Measurements from ENCODE around the gene PGK2.
"Not testable (repeated sequence)": the region's sequence is repeated elsewhere in the genome, so short reads cannot be mapped to it uniquely, and the experiment has no call there.

Gene PGK2

DNA sequence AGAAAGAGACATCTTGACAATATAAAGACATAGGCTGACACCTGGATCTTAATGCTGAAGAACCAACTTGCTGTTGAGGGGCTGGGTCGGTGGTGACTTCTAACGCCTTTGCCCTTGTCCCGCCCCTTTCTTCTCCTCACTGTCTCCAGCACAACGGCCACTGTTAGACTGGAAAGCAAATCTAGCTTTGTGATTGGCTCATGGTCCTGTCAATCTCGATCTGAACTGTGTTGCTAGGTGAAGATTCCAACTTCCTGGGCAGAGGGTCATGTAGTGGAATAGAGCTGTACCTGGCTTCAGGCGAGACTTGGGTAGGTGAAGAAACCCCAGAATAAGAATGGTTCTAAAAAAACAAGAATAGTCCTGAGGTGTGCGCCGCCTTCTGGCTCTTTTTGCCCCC lies at the start of gene PGK2:
PGK2 (minus strand) TSS at position 110 of the 400 bp plus-strand sequence; CDS start at position 12, 98 bp downstream.
- no peak for DNase-seq (ENCODE audit: low read depth in 2 of 2)

- no peak for DNase-seq (ENCODE audit: low read depth in 2 of 2)
Measured at GRCh38 chr6:49835140-49835539, 48.1 kb upstream of the PGK2 start.

DNA sequence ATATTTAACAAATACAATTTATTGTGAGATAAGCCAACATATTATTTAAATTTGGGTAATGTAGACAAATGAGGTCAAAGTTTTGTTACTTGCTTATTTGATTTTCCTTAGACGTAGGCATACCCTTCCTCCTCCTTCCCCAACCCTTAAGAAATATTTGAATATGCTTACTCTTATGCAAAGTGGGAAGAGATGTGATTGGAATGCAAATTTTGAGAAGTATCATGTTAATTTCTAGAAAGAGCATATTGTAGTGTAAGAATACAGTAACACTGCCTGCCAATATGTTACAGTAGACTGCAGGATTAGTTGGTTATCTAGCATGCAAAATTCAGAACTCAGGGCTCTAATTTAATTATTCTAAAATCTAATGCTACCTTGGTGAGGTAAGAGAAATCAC lies 46.3 kb upstream of the PGK2 start:
- DNase-seq (ENCODE audit: low read depth in 2 of 2), result no peak

DNA sequence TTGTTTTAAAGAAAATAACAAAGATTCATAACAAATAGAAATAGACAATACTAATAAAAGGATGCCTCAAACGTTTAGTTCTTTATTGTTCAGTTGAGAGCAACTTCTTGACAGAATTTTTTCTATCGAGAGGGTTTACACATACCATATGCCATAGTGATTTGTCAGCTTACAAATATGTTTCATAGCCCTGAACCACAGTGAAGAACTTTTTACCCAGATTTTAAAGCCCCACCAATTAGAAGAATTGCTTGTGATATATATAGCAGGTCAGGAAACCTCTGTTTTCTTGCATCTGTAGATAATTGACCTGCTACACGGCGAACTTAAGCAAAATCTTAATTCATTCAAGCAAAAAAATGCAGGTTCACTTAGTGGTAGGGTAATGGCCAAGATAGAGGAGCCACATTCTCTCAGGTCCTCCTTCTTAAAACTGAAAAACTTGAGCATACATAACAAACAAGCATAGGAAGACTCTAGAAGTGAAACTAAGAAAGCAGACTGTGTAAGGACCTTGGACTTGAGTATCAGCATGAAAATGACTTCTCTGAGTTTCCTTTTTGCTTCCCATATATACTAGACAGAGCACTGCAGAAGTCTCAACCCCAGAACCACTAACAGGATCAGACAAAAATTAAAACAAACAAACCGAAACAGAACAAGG lies 39.8 kb upstream of the PGK2 start:
- DNase-seq (ENCODE audit: low read depth in 2 of 2), result no peak

DNA sequence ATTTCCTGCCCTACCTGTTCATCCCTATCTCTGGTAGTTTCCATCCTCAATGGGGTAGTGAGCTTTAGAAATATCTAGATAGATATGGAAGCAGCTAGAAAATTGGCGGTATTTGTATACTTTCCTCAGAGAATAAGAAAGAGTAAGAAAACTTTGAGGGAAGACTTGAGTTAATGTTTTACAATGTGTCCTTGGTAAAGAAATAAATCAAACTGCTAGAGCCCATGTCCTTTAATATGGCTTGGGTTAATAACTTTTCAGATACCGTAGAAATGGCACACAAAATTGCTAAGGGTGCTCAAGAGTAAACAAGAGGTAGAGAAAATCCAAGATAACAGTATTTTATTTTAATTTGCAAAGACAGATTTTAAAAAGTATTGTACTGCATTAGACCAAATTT lies 28.1 kb upstream of the PGK2 start:
- no peak for DNase-seq (ENCODE audit: low read depth in 2 of 2)

DNA sequence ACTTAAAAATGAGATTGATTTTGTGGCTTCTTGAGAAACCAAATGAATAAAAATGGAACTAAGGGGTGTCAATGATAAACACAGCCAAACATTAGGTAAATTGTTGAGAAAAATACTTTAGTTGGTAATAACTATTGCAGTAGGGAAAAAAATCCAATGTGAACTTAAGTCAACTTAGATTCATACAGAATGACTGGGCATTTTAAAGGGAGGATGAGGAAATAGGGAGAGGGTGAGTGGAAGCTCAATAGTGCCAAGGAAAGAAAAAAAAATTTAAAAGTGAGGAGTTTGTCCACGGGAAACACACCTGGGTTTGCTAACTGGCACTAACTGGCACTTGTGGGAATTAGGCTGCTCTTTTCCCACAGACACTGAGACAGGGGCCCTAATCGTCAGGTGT lies 26.2 kb upstream of the PGK2 start:
- no peak for DNase-seq (ENCODE audit: low read depth in 2 of 2)

DNA sequence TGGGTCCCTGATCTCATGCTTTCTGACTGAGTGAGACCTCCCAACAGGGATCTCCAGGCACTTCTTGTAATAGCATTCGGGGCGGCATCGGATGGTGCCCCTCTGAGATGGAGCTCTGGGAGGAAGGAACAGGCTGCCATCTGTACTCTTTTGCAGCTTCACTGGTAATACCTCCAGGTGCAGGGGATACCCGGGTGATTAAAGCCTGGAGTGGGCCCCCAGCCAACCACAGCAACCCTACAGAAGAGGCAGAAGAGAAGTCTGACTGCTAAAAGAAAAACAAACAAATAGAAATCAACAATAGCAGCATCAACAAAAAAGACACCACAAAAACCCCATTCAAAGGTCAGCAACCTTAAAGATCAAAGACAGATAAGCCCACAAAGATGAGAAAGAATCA lies 19.1 kb upstream of the PGK2 start:
- no peak for DNase-seq (ENCODE audit: low read depth in 2 of 2)

GRCh38 chr6:49805246-49805645 lies 18.2 kb upstream of the PGK2 start:
- DNase-seq (ENCODE audit: low read depth in 2 of 2), result no peak

GRCh38 chr6:49801525-49801924 lies 14.4 kb upstream of the PGK2 start:
- DNase-seq (ENCODE audit: low read depth in 2 of 2), result no peak

- no peak for DNase-seq (ENCODE audit: low read depth in 2 of 2)
Measured at GRCh38 chr6:49799090-49799489, 12.0 kb upstream of the PGK2 start.

DNA sequence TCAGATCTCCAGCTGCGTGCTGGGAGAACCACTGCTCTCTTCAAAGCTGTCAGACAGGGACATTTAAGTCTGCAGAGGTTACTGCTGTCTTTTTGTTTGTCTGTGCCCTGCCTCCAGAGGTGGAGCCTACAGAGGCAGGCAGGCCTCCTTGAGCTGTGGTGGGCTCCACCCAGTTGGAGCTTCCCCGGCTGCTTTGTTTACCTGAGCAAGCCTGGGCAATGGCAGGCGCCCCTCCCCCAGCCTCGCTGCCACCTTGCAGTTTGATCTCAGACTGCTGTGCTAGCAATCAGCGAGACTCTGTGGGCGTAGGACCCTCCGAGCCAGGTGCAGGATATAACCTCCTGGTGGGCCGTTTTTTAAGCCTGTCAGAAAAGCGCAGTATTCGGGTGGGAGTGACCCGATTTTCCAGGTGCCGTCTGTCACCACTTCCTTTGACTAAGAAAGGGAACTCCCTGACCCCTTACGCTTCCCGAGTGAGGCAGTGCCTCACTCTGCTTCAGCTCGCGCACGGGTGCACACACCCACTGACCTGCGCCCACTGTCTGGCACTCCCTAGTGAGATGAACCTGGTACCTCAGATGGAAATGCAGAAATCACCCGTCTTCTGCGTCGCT lies 9.9 kb upstream of the PGK2 start:
- not testable (repeated sequence) for DNase-seq (ENCODE audit: low read depth in 2 of 2)

- DNase-seq (ENCODE audit: low read depth in 2 of 2), result no peak
Measured at GRCh38 chr6:49790341-49790740, 3.3 kb upstream of the PGK2 start.

DNA sequence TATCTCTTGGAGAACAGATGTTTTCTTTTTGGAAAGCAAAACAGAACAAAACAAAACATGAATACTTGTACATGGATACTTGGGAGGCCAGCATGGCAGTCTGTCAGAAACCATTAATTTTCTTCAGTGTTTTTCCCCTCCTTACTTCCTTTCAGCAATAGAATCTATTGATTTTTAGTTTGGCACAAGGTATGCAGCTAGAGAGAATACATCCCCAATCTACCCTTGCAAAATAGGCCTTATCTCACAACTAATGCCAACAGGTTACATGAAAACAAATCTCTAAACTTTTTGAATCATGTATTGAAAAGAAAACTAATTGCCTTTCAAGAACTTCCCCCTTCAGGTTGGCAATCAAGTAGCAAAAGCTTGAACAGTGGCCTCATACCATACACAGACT lies 2.8 kb downstream of the PGK2 start:
- DNase-seq (ENCODE audit: low read depth in 2 of 2), result no peak

GRCh38 chr6:49782725-49783124 lies 4.4 kb downstream of the PGK2 start:
- DNase-seq (ENCODE audit: low read depth in 2 of 2), result no peak

DNA sequence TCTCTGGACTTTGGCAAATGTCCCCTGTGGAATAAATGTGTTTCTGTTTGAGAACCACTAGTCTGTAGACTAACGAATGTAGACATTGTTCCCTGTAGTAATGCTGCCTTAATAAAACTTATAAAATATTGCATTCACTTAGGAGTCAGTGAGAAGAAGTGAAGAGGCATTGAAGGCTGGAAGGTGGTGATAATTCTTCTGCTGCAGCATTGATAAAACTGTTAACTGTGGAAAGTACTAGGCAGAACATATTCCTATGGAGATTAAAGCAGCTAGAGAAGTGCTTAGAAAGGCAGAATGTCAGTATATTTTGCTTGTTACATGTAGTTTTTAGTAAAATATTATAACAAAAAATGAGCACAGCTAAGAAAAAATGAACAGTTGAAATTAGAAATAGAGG lies 4.8 kb downstream of the PGK2 start:
- no peak for DNase-seq (ENCODE audit: low read depth in 2 of 2)

DNA sequence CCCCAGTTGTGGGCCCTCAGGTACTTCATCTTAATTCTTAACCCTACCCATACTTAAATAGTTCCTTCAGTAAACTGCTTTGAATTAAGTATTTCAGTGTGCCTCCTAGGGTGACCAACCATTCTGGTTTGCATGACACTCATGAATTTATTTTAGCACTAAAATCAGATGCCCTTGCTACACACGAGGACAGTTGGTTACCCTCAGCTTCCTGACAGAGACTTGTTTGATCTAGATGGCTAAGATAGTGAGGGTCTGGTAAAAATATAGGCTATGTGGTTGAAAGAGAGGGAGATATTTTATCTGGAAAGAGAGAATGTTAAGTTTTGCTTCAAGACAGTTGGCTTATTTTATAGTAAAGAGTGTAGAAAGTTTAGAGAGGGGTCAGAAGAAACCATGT lies 10.6 kb downstream of the PGK2 start:
- no peak for DNase-seq (ENCODE audit: low read depth in 2 of 2)

DNA sequence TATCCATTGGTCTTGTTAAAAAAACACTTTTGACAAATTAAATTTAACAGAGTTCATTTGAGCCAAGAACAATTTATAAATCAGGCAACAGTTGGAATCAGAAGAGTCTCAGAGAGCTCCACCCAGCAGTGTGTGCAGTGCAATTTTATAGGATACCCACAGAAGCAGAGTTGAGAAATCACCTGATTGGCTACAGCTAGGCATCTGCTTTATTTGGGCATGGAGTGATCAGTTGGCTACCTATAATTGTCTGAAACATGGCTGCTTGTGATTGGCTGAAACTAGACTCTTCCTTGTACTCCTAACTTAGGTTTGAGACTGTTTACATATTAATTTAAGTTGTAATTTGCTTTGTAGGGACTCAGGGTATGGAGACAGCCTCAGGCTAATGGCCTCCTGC lies 12.0 kb downstream of the PGK2 start:
- DNase-seq (ENCODE audit: low read depth in 2 of 2), result no peak

- DNase-seq (ENCODE audit: low read depth in 2 of 2), result no peak
Measured at GRCh38 chr6:49772285-49772684, 14.8 kb downstream of the PGK2 start.

- no peak for DNase-seq (ENCODE audit: low read depth in 2 of 2)
Measured at GRCh38 chr6:49766762-49767161, 20.3 kb downstream of the PGK2 start.

DNA sequence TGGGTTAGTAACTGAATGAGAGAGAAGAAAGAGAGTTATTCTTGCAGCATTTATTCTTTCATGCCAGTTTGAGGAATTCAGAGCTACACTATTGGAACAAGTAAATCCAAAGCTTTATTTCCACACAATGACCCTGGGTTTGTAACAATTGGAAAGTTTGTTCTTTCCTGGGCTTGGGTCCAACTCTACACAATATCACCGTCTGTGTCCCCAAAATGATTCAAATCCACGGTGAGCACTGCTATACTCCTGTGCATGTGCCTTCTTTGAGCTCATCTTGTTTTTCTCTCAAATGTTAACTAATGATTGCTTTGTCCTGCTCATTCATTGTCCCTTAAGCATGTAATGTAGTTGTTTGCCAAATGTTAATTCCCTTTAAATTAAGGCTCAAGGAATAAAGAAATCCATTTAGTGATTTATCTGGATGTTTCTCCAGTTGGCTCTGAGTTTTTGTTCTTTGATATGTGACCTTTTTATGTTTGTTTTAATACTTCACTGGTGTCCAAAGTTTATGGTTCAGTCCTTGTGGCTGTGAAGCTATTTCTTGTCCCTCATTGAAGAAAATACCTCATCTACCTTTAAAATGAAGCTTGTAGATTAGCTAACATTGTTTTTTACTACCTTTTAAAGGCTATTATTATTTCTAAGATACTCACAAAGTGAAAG lies 22.4 kb downstream of the PGK2 start:
- DNase-seq (ENCODE audit: low read depth in 2 of 2), result no peak

DNA sequence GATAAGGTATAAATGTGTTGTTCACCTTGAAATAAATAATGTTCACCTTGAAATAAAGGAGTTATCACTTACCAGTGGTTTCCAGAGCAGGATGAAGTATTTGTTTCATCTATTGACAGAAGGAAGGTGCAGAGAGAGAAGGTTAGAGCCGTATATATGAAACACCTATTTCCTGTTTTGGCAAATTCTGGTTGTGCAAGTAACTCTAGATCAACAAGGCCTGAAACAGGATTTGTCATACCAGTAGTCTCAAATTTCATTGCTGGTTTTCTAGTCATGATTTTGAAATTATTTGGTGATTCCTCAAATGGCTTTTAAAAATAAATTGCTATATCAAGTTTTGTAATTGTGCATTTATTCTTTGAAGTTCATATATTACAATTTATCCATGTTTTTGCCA lies 42.8 kb downstream of the PGK2 start, which contains the start of gene CRISP3:
CRISP3 (minus strand) TSS at position 130 of the 400 bp plus-strand sequence; CDS start at position 109, 21 bp downstream.
- DNase-seq (ENCODE audit: low read depth in 2 of 2), result no peak

- DNase-seq (ENCODE audit: low read depth in 2 of 2), result no peak
Measured at GRCh38 chr6:49743429-49743828, 43.7 kb downstream of the PGK2 start.

- no peak for DNase-seq (ENCODE audit: low read depth in 2 of 2)
Measured at GRCh38 chr6:49739423-49739822, 47.7 kb downstream of the PGK2 start.

Measured in stimulated activated CD4-positive, alpha-beta T cell treated with anti-CD3 and anti-CD28 coated beads, Interleukin-15, amount 100 ng/mL, for 48 hours (primary cell).